ENCODE measurements around the gene RNF26. TPM values are rescaled to one million over a fixed set of nuclear protein-coding genes. Genes with fewer than 3 reads are reported as not detected.

RNF26 gene
- total RNA-seq, 1 donor from 2014 or later: 23.2 TPM

- ATAC-seq: no peak
Measured at GRCh38 chr11:119373059-119373920, 39.0 kb downstream of the RNF26 start.

GRCh38 chr11:119373921-119374631 lies 39.7 kb downstream of the RNF26 start:
- no peaks in the 10 kb centered on the region for H3K27me3 ChIP-seq
- H3K4me3 ChIP-seq: no peak overlapping the region
- no peak overlapping the region for H3K27ac ChIP-seq
- H3K9me3 ChIP-seq: no peaks in the 10 kb centered on the region
- no peaks in the 10 kb centered on the region for H3K36me3 ChIP-seq
- DNase-seq (peak; percentile 82), ATAC-seq (peak; percentile 83)
- intact Hi-C loops (cut with DNase I): no loop called here
- peaks cover 31% of the 10 kb centered on the region for H3K4me1 ChIP-seq
- TF ChIP-seq, protein P1, sequence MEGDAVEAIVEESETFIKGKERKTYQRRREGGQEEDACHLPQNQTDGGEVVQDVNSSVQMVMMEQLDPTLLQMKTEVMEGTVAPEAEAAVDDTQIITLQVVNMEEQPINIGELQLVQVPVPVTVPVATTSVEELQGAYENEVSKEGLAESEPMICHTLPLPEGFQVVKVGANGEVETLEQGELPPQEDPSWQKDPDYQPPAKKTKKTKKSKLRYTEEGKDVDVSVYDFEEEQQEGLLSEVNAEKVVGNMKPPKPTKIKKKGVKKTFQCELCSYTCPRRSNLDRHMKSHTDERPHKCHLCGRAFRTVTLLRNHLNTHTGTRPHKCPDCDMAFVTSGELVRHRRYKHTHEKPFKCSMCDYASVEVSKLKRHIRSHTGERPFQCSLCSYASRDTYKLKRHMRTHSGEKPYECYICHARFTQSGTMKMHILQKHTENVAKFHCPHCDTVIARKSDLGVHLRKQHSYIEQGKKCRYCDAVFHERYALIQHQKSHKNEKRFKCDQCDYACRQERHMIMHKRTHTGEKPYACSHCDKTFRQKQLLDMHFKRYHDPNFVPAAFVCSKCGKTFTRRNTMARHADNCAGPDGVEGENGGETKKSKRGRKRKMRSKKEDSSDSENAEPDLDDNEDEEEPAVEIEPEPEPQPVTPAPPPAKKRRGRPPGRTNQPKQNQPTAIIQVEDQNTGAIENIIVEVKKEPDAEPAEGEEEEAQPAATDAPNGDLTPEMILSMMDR (IDR thresholded peaks at IDR 0.05): peak; percentile 88

More at GRCh38 chr11:119373059-119373920, 39.0 kb downstream of the RNF26 start:
- peak; percentile 27 for DNase-seq
- H3K9me3 ChIP-seq: no peaks in the 10 kb centered on the region
- H3K27me3 ChIP-seq: no peaks in the 10 kb centered on the region
- H3K4me1 ChIP-seq: peaks cover 38% of the 10 kb centered on the region
- no peak overlapping the region for H3K4me3 ChIP-seq
- no peaks in the 10 kb centered on the region for H3K36me3 ChIP-seq
- intact Hi-C loops (cut with DNase I): no loop called here
- no peak overlapping the region for H3K27ac ChIP-seq
- TF ChIP-seq, protein P1 (IDR thresholded peaks at IDR 0.05): no peak

- no peak overlapping the region for H3K27ac ChIP-seq
- H3K4me1 ChIP-seq: peaks cover 25% of the 10 kb centered on the region
- ATAC-seq (no peak), DNase-seq (peak; percentile 58)
- no peaks in the 10 kb centered on the region for H3K36me3 ChIP-seq
- H3K4me3 ChIP-seq: no peak overlapping the region
- H3K9me3 ChIP-seq: no peaks in the 10 kb centered on the region
- TF ChIP-seq, protein P1 (IDR thresholded peaks at IDR 0.05): no peak
- intact Hi-C loops (cut with DNase I): no loop called here
- no peaks in the 10 kb centered on the region for H3K27me3 ChIP-seq
Measured at GRCh38 chr11:119374632-119375336, 40.5 kb downstream of the RNF26 start.

GRCh38 chr11:119375337-119376196 lies 41.2 kb downstream of the RNF26 start:
- Histone ChIP-seq H3K27ac (peak overlapping the region; percentile 0), H3K4me3 (no peak overlapping the region), H3K27me3 (no peaks in the 10 kb centered on the region), H3K4me1 (peaks cover 22% of the 10 kb centered on the region), H3K9me3 (no peaks in the 10 kb centered on the region), H3K36me3 (no peaks in the 10 kb centered on the region)
- ATAC-seq (peak; percentile 4), DNase-seq (peak; percentile 67)
- TF ChIP-seq, protein P1 (IDR thresholded peaks at IDR 0.05): no peak
- intact Hi-C loops (cut with DNase I): no loop called here
